Right lobe of liver (tissue), 6 donors: ENCODE measurements around the gene AFG1L. TPM values are rescaled to one million over a fixed set of nuclear protein-coding genes. Genes with fewer than 3 reads are reported as not detected.
"Not testable (repeated sequence)": the region's sequence is repeated elsewhere in the genome, so short reads cannot be mapped to it uniquely, and the experiment has no call there.

Experiments used
- ATAC-seq, 4 donors: fragments of 200-7000 bp; cut with Tn5 transposase; one replicate each; pipeline ENCODE4 v1.9.1; 2020; ENCODE audit warnings: mild to moderate bottlenecking in 4 of 4, moderate library complexity in 4 of 4
- DNase-seq, 3 donors: peaks; one replicate each; pipeline ENCODE4 v3.0.0-alpha.2; 2020
- H3K27ac ChIP-seq, 3 donors: fragments of 200-600 bp; one replicate each; pipeline ENCODE4 v1.8.0; 2022
- H3K27me3 ChIP-seq, 2 donors: fragments of 200-600 bp; one replicate each; pipeline ENCODE4 v1.8.0; 2022
- H3K36me3 ChIP-seq, 4 donors: fragments of 200-600 bp; sonication (generic) in 1 of 4; one replicate each; pipeline versions ENCODE4 v1.5.1 to v1.8.0; 2017 to 2022; ENCODE audit warnings: control low read depth in 1 of 4
- H3K4me1 ChIP-seq, 4 donors: fragments of 200-600 bp; sonication (generic) in 1 of 4; one replicate each; pipeline versions ENCODE4 v1.5.1 to v1.8.0; 2017 to 2022; ENCODE audit warnings: control low read depth in 1 of 4
- H3K4me3 ChIP-seq, 3 donors: fragments of 200-600 bp; one replicate each; pipeline ENCODE4 v1.8.0; 2022
- H3K9me3 ChIP-seq, 4 donors: fragments of 200-600 bp; sonication (generic) in 1 of 4; one replicate each; pipeline versions ENCODE4 v1.5.1 to v1.8.0; 2017 to 2022; ENCODE audit warnings: control low read depth in 1 of 4
- CTCF ChIP-seq, 4 donors: fragments of 200-600 bp in 3 of 4; fragments of 450-650 bp in 1 of 4; IDR thresholded peaks; one replicate each; pipeline versions ENCODE4 v1.5.1 to v1.8.0; 2016 to 2022; ENCODE audit warnings: antibody characterized with exemption in 4 of 4, mild to moderate bottlenecking in 2 of 4
- POLR2A ChIP-seq: fragments of 450-650 bp; IDR thresholded peaks from one replicate; pipeline ENCODE4 v1.6.1; 2017; ENCODE audit warnings: antibody characterized with exemption, mild to moderate bottlenecking
- WGBS: methylation state at CpG from one replicate; pipeline ENCODE4 v1.1.6; 2018; ENCODE audit warnings: low coverage, low lambda C conversion rate; ENCODE audit not compliant: insufficient coverage; ENCODE audit errors: missing lambda C conversion rate; 5-methylcytosine and 5-hydroxymethylcytosine counted together
- intact Hi-C, 2 donors: fragments of 100-400 bp; cut with DNase I; formaldehyde crosslinking; loops; one replicate each; pipeline versions ENCODE4 v1.11.2 to v1.14.1; 2022
- total RNA-seq, 6 experiments: library from RNA; depleted of rRNA in 2 of 6; stranded (reverse); fragments of >200 nt in 2 of 6; fragmentation: NEBNext Ultra II Directional in 3 of 6; extraction: Animal tissue kit (Norgen Biotek cat#: 25700) in 3 of 6; gene quantifications; one replicate each; pipeline versions ENCODE4 v1.1.0 to v1.2.4, GENCODE V29; 2016 to 2023
- donor health status: DM: no; HTN: yes; CAD: no.
- donor health status: DM: no; HTN: no; CAD: no.
- donor health status: DM: no; HTN: no; CAD: no.
- donor health status: DM: no; HTN: yes; CAD: no.
- donor health status: DM: no; HTN: yes; CAD: no.

AFG1L gene
- total RNA-seq, 6 experiments from 2014 or later: 1.5 to 5.6 (median 4.6) TPM

GRCh38 chr6:108528878-108529277 lies 234.0 kb downstream of the AFG1L start:
- no peaks in the 10 kb centered on the region for H3K9me3 ChIP-seq
- DNase-seq: no peak
- intact Hi-C loops: loop anchor here (10.0 kb wide), 2 partner anchors 544 to 554 kb away; no protein-coding TSS in a partner anchor
- TF ChIP-seq POLR2A: no peak
- TF ChIP-seq CTCF (IDR thresholded peaks at IDR 0.05): no peak
- H3K36me3 ChIP-seq: no peaks in the 10 kb centered on the region
- no peak for ATAC-seq
- H3K4me1 ChIP-seq: no peaks in the 10 kb centered on the region
- no peak overlapping the region for H3K27ac ChIP-seq
- WGBS: 56% methylated on average over 3 of the region's 3 CpGs
- no peaks in the 10 kb centered on the region for H3K27me3 ChIP-seq
- no peak overlapping the region for H3K4me3 ChIP-seq

GRCh38 chr6:108531332-108531731 lies 236.5 kb downstream of the AFG1L start:
- Histone ChIP-seq H3K4me1 (peaks cover 0 to 16% (median 4%) of the 10 kb centered on the region in 4 donors), H3K9me3 (no peaks in the 10 kb centered on the region), H3K27me3 (no peaks in the 10 kb centered on the region), H3K27ac (no peak overlapping the region), H3K36me3 (no peaks in the 10 kb centered on the region), H3K4me3 (no peak overlapping the region)
- DNase-seq (no peak), ATAC-seq (no peak)
- WGBS: 100% methylated on average over 1 of the region's 1 CpG
- TF ChIP-seq CTCF (IDR thresholded peaks at IDR 0.05): no peak
- TF ChIP-seq POLR2A: no peak
- intact Hi-C loops: no loop called here

GRCh38 chr6:108535114-108535742 lies 240.4 kb downstream of the AFG1L start:
- no peaks in the 10 kb centered on the region for H3K36me3 ChIP-seq
- DNase-seq: no peak
- no peak overlapping the region for H3K4me3 ChIP-seq
- 100% methylated on average over 3 of the region's 11 CpGs for WGBS
- ATAC-seq: peak in 3 of 4 donors; percentile 17 to 21 (median 21)
- intact Hi-C loops: no loop called here
- peaks cover 0 to 20% (median 4%) of the 10 kb centered on the region in 4 donors for H3K4me1 ChIP-seq
- no peaks in the 10 kb centered on the region for H3K27me3 ChIP-seq
- no peaks in the 10 kb centered on the region for H3K9me3 ChIP-seq
- no peak for TF ChIP-seq CTCF (IDR thresholded peaks at IDR 0.05)
- TF ChIP-seq POLR2A: no peak
- peak overlapping the region in 1 of 3 donors; percentile 25 for H3K27ac ChIP-seq

- H3K27ac ChIP-seq: peak overlapping the region in 1 of 3 donors; percentile 25
- H3K4me3 ChIP-seq, H3K9me3 ChIP-seq, intact Hi-C loops, H3K27me3 ChIP-seq, H3K36me3 ChIP-seq, DNase-seq: not testable (repeated sequence)
- WGBS: 32% methylated on average over 2 of the region's 4 CpGs
- H3K4me1 ChIP-seq: peaks cover 0 to 20% (median 4%) of the 10 kb centered on the region in 4 donors
- peak; percentile 65 to 86 (median 76) for ATAC-seq
These were observed 241.2 kb downstream of the AFG1L start for GRCh38 chr6:108535920-108536535.
